Activated T-helper 17 cell treated with anti-CD3 and anti-CD28 coated beads, Interleukin-2, amount 50 U/mL, for 72 hours (primary cell): ENCODE measurements around the gene MRPL40. TPM values are rescaled to one million over a fixed set of nuclear protein-coding genes. Genes with fewer than 3 reads are reported as not detected.
A peak's percentile ranks its signal among the peaks of the same experiment; 100 is the strongest.

ENCODE experiments used
- ATAC-seq: fragments of 150-1000 bp; cut with Tn5 transposase; replicated peaks from 2 replicates; pipeline ENCODE4 v1.10.0; 2021; ENCODE audit warnings: mild to moderate bottlenecking, moderate library complexity
- H3K27ac Mint-ChIP-seq: one replicate; pipeline ENCODE4 v1.8.0; 2022; ENCODE audit warnings: mixed read lengths
- H3K27me3 Mint-ChIP-seq: one replicate; pipeline ENCODE4 v1.8.0; 2022; ENCODE audit warnings: mixed read lengths
- H3K36me3 Mint-ChIP-seq: one replicate; pipeline ENCODE4 v1.8.0; 2022; ENCODE audit warnings: low read depth, mild to moderate bottlenecking, mixed read lengths
- H3K4me1 Mint-ChIP-seq: one replicate; pipeline ENCODE4 v1.8.0; 2022; ENCODE audit warnings: mixed read lengths
- H3K4me3 Mint-ChIP-seq: one replicate; pipeline ENCODE4 v1.8.0; 2022; ENCODE audit warnings: mild to moderate bottlenecking, mixed read lengths
- H3K9me3 Mint-ChIP-seq: one replicate; pipeline ENCODE4 v1.8.0; 2022; ENCODE audit warnings: mixed read lengths
- total RNA-seq, 2 donors: library from RNA; stranded (reverse); gene quantifications; one replicate each; pipeline ENCODE4 v1.2.3, GENCODE V29; 2022

The MRPL40 gene
- total RNA-seq, 2 donors from 2014 or later: 11.8 to 25.7 TPM

DNA sequence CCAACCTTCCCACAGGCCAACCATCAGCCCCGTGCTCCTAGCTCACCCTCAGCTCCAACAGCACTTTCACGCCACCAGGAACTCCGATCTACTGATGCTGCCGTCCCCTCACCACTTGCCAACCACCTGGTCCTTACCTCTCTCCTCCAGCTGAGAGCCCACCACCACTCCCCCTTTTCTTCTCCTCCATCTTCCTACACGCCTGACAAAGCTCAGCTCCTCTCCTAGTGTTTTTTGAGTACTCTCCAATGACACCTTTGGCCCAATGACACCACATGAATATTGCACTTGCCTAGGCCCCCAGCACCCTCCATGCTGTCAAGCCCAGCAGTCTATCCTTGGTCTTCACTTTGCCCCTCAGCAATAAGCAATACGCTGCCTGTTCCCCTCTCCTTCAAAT, 31.5 kb upstream of the MRPL40 start:
- no peak overlapping the region for H3K4me3 Mint-ChIP-seq
- H3K27ac Mint-ChIP-seq: peak overlapping the region; percentile 5
- H3K4me1 Mint-ChIP-seq: no peaks in the 10 kb centered on the region
- no peaks in the 10 kb centered on the region for H3K27me3 Mint-ChIP-seq
- no peaks in the 10 kb centered on the region for H3K9me3 Mint-ChIP-seq
- no peak for ATAC-seq
- H3K36me3 Mint-ChIP-seq: peaks cover 95% of the 10 kb centered on the region

DNA sequence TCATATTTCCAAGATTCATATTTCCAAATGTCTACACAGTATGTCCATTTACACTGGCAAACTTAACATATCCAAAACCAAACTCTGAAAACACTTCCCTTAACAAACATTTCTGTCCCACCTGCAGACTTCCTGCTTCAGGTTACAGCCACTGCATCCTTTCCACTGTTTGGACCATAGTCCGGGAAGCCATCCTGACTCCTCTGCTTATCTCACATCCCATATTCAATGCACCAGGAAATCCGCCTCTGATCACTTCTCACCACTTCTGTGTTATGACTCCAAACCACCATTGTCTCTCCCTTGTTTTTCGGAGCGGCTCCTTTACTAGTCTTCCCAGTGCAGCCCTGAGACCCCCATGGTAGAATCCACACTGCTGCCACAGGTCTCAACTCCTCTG, 30.9 kb upstream of the MRPL40 start:
- peak overlapping the region; percentile 66 for H3K27ac Mint-ChIP-seq
- no peaks in the 10 kb centered on the region for H3K4me1 Mint-ChIP-seq
- no peak overlapping the region for H3K4me3 Mint-ChIP-seq
- peaks cover 95% of the 10 kb centered on the region for H3K36me3 Mint-ChIP-seq
- no peak for ATAC-seq
- no peaks in the 10 kb centered on the region for H3K27me3 Mint-ChIP-seq
- no peaks in the 10 kb centered on the region for H3K9me3 Mint-ChIP-seq

DNA sequence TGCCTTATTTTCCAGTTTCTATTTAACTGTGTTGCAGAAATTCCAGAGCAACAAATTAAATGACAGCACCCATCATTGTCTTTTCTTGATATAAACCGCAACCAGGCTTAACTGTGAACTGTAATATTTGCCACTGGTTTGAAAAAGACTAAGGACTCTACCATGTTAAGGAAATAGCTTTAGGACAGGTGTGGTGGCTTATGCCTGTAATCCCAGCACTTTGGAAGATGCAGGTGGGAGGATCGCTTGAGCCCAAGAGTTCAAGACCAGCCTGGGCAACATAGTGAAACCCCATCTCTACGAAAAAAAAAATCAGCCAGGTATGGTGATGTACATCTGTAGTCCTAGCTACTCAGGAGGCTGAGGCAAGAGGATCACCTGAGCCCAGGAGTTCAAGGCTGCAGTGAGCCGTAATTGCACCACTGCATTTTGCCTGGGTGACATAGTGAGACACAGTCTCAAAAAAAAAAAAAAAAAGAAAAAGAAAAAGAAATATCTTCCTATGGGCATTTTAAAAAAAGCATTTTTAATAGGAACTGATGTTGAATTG, 29.6 kb upstream of the MRPL40 start:
- H3K4me3 Mint-ChIP-seq: no peak overlapping the region
- no peaks in the 10 kb centered on the region for H3K9me3 Mint-ChIP-seq
- no peak for ATAC-seq
- H3K4me1 Mint-ChIP-seq: no peaks in the 10 kb centered on the region
- H3K36me3 Mint-ChIP-seq: peaks cover 95% of the 10 kb centered on the region
- no peak overlapping the region for H3K27ac Mint-ChIP-seq
- no peaks in the 10 kb centered on the region for H3K27me3 Mint-ChIP-seq

DNA sequence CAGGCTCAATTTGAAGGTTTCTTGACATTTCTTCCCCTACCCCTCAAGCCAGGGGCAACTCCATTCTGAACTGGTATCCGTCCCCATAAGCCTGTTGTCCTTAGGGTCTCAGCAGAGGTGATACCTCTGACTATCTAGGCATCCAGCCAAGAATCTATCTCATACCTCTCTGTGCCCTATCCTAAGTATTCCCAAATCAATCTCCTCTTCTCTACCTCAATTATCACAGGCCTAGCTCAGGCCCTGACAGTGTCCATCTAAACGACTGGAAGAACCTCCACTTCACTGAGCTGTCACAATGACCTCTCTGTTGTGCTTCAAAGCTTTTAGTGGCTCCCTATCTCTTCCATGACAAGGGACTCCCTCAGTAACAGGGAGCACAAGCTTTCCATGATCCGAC, 27.7 kb upstream of the MRPL40 start:
- Mint-ChIP-seq H3K27ac (peak overlapping the region; percentile 10), H3K9me3 (no peaks in the 10 kb centered on the region), H3K4me1 (no peaks in the 10 kb centered on the region), H3K27me3 (no peaks in the 10 kb centered on the region), H3K36me3 (peaks cover 96% of the 10 kb centered on the region), H3K4me3 (no peak overlapping the region)
- ATAC-seq: no peak

DNA sequence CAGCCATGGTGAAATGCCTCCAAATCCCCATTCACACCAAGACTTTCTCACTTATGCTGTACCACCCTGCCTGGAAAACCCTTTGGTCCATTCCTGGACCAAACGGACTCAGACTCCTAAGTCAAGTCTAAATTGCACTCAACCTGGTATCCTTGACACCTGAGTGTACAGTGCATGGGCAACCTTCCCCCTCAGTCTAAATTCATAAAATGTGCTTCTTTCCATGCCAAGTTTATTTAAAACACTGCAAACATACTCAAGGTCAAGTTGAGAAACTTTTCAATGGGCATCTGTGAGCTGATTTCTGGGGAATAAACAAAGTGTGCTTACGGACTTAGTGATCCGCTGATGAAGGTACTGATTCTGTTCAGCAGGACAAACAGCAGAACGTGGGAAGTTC, 27.2 kb upstream of the MRPL40 start:
- Mint-ChIP-seq H3K27ac (peak overlapping the region; percentile 10), H3K36me3 (peaks cover 99% of the 10 kb centered on the region)
- no peak for ATAC-seq

DNA sequence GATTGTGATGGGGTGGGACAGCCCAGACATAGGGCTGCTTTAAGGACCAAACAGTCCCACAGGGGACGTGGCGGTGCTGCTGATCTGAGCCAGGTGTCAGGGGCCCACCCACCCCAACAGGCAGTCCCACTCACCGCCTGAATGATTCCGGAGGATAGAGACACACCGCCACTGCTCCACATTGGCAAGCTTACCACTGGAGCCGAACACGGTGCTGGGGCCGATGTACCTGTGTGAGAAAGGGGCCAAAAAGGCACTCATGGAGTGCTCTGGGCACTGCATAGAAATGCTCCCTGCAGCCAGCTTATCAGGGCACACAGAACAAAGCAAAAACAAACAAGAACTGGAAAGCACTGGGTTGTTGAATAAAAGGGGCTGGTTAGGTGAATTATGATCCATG, 26.7 kb upstream of the MRPL40 start:
- Mint-ChIP-seq H3K4me3 (no peak overlapping the region), H3K36me3 (peaks cover 99% of the 10 kb centered on the region), H3K27ac (no peak overlapping the region), H3K27me3 (no peaks in the 10 kb centered on the region), H3K4me1 (no peaks in the 10 kb centered on the region), H3K9me3 (no peaks in the 10 kb centered on the region)
- no peak for ATAC-seq

More for the DNA sequence above, 27.2 kb upstream of the MRPL40 start:
- Mint-ChIP-seq H3K27me3 (no peaks in the 10 kb centered on the region), H3K4me1 (no peaks in the 10 kb centered on the region), H3K9me3 (no peaks in the 10 kb centered on the region), H3K4me3 (no peak overlapping the region)

DNA sequence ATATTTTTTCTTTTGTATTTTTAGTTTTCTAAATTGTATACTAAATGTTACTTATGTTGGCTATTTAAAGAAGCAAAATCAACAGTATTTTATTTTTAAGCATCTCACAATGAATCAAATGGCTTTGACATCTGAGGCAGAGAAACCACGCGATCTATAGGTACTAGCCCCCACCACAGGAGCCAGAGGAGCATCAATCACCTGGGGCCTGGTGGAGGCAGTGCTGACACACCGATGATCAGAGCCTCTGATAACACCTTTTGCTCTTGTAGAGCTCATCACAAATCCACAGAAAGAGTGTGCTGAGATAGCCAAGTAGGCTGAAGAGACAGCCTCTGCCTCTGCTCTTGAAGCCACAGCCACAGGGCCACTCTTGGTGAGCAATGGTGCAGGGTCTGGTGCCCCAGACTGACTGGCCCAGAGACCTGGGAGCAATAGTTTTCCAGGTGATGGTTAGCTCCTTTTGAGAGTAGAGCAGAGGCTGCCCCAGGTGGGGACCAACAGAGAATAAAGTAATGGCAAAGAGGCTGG, 26.0 kb upstream of the MRPL40 start:
- H3K9me3 Mint-ChIP-seq: no peaks in the 10 kb centered on the region
- peaks cover 99% of the 10 kb centered on the region for H3K36me3 Mint-ChIP-seq
- no peaks in the 10 kb centered on the region for H3K27me3 Mint-ChIP-seq
- H3K27ac Mint-ChIP-seq: no peak overlapping the region
- no peak overlapping the region for H3K4me3 Mint-ChIP-seq
- no peak for ATAC-seq
- H3K4me1 Mint-ChIP-seq: no peaks in the 10 kb centered on the region

DNA sequence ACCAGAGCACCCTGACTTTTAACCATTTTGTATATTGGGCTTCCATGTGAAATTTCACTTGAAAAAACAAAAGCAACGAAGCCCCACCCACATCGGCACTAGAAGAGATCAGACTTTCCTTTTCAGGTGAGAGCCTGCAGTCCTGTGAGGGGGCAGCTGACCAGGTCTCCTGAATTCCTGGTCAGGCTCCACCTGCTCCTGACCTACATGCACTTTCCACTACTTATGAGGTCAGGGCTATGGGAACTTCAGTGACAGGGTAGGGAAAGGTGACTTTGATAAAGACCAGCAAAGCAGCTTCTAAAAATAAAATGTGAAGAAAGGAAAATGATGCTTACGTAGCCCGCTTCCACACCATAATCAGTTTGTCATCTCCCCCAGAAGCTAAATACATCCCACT, 25.5 kb upstream of the MRPL40 start:
- H3K4me1 Mint-ChIP-seq: no peaks in the 10 kb centered on the region
- H3K27me3 Mint-ChIP-seq: no peaks in the 10 kb centered on the region
- H3K36me3 Mint-ChIP-seq: peaks cover 94% of the 10 kb centered on the region
- no peak for ATAC-seq
- no peak overlapping the region for H3K4me3 Mint-ChIP-seq
- H3K9me3 Mint-ChIP-seq: no peaks in the 10 kb centered on the region
- H3K27ac Mint-ChIP-seq: no peak overlapping the region

DNA sequence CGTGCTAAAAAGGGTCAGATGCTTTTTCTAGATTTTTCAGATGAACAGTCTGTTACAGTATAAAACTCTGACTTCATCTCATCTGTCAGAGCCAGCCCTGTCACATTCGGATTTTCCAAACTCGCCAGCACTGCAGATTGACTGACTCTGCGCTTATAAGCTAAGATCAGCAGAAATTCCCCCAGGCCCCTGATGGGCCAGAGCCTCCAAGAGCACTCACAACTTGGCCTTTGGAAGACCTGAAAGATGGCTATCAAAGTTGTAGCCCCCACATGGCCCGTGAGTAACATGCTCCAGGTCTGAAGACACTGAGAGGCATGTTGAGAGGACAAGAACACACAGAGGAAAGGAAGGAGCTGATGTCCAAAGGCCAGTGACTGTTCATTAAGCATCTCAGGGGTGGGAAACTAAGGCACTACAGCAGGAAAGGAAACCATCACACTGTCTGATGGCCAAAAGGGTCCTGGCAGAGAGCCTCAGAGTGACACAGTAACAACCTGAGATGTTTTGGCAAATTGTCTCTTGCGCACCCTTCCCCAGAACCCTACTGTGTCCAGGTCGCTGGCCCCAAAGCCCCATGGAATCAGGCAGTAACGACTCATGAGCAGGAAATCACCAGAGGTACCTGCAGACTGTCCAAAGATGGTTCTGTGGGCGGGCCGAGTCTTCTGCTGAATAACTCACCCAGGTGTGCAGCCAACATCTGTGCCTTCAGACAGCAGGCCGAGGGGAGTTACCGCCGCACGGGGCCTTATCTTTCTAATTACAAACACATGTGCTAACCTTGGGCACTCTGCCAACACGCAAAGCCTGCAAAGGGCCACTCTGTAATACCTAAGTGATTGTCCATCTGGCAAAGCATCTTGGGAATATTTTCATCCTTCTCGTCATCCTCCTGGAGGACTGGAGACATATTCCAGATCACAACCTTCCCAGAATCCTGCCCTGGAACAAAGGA, 24.4 kb upstream of the MRPL40 start:
- no peak overlapping the region for H3K27ac Mint-ChIP-seq

DNA sequence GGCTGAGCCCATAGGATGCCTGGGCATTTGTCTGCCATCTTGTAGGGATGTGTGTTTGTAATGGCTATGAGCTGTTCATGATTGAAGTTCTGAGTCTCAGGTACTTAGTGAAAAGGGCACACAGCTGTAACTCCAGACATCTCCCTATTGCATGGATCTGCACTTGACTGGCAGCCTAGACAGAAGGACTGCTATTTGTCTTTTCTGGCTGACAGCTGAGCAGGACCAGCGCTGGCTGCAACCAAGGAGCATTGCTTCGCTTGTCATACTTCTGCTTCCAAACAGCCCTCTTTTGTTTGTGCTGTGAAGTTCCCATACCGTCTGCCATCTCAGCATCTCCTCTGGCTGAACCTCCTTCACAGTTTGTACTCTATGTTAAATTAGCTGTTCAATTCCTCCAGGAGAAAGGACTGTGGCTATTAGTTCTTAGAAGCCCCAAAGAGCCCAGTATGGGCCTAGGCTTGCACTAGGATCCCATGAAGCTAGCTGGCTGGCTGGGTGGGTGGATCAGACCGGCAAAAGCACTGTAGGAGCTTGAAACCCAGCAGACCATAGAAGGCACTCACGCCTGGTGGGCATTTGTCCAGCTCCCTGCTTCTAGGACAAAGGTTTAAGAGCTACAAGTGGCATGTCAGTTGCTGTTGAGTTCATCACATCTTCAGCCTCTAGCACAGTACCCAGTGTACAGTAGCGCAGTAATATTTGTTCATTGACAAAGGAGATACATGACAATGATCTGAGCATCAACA, 21.2 kb upstream of the MRPL40 start:
- no peak for ATAC-seq
- Mint-ChIP-seq H3K36me3 (peaks cover 57% of the 10 kb centered on the region), H3K27me3 (no peaks in the 10 kb centered on the region), H3K27ac (peak overlapping the region; percentile 80), H3K9me3 (no peaks in the 10 kb centered on the region), H3K4me1 (peaks cover 17% of the 10 kb centered on the region), H3K4me3 (no peak overlapping the region)

More for the DNA sequence above, 24.4 kb upstream of the MRPL40 start:
- ATAC-seq: no peak
- H3K4me3 Mint-ChIP-seq: no peak overlapping the region
- peaks cover 6% of the 10 kb centered on the region for H3K4me1 Mint-ChIP-seq
- peaks cover 83% of the 10 kb centered on the region for H3K36me3 Mint-ChIP-seq
- no peaks in the 10 kb centered on the region for H3K9me3 Mint-ChIP-seq
- H3K27me3 Mint-ChIP-seq: no peaks in the 10 kb centered on the region

DNA sequence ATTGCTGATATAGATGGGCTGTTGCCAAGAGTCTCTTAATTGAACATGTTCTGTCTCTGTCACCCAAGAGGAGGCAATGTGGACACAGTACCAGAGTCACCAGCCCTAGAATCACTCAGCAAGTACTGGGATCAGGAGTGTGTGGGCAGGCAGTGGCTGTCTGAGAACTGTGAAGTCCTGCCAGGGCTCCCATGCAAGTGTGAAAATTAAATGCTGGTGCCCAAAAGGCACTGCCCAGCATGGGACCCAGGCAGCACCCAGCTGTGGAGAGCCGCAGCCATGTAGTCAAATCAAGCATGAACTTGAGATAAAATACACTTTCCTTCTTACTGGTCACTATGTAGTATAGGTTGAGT, 20.7 kb upstream of the MRPL40 start:
- peak overlapping the region; percentile 80 for H3K27ac Mint-ChIP-seq
- peaks cover 55% of the 10 kb centered on the region for H3K36me3 Mint-ChIP-seq
- peaks cover 17% of the 10 kb centered on the region for H3K4me1 Mint-ChIP-seq
- no peaks in the 10 kb centered on the region for H3K27me3 Mint-ChIP-seq
- H3K9me3 Mint-ChIP-seq: no peaks in the 10 kb centered on the region
- no peak overlapping the region for H3K4me3 Mint-ChIP-seq
- no peak for ATAC-seq

DNA sequence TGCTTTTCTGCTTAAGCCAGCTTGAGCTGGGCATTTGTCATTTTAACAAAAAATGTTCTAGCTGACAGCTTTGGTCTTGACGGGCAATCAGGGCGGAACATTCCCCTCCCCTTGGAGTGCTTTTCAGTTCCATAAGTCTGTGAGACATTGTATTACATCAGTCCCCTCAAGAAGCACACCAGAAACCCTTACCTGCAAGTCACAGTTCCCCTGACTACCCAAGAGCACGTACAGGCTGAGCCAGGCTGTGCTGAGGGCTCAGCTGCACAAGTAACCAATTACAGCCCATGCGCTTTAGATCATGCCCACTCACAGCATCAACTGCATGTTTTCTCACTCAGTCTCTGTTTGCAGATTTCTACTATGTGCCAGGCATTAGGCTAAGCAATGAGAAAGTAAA, 19.9 kb upstream of the MRPL40 start:
- H3K36me3 Mint-ChIP-seq: peaks cover 53% of the 10 kb centered on the region
- H3K27ac Mint-ChIP-seq: peak overlapping the region; percentile 66
- H3K27me3 Mint-ChIP-seq: no peaks in the 10 kb centered on the region
- H3K4me1 Mint-ChIP-seq: peaks cover 17% of the 10 kb centered on the region
- no peak overlapping the region for H3K4me3 Mint-ChIP-seq
- no peak for ATAC-seq
- no peaks in the 10 kb centered on the region for H3K9me3 Mint-ChIP-seq

DNA sequence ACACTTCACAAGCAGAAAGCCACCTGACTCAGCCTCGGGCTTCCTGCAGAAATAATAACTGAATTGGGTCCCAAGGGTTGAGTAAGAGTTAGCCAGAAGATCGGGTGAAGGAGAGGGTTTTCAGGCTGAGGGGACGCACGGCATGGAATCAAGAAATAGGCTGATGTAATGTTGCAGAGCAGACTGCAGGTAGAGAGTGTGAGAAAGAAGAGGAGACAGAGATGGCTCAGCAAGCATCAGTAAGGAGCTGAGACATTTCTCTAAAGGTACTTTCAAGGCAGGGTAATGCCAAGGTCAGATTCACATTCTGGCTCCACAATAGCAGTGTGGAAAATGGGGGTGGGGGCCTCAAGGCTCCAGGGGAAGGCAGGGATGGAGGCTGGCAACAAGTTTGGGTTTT, 19.4 kb upstream of the MRPL40 start:
- Mint-ChIP-seq H3K4me3 (no peak overlapping the region), H3K27me3 (no peaks in the 10 kb centered on the region), H3K9me3 (no peaks in the 10 kb centered on the region), H3K27ac (peak overlapping the region; percentile 66), H3K36me3 (peaks cover 49% of the 10 kb centered on the region), H3K4me1 (peaks cover 17% of the 10 kb centered on the region)
- ATAC-seq: no peak

DNA sequence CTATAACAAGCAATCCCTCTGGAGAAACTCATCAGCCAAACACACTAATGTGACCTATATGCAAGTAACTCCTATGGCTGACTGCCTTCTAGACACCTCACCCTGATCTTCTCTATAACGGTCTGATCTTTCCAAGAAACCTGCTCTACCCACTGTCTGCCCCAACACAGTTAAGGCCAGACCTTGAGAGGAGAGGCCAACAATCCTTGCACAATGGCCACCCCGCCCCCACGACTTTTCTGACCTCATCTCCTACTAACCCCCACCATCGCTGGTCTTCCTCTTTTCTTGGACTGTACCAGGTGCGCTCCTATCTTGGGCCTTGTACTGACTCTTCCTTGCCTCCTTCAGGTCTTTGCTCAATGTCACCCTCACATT, 13.3 kb upstream of the MRPL40 start:
- peaks cover 19% of the 10 kb centered on the region for H3K36me3 Mint-ChIP-seq
- peaks cover 47% of the 10 kb centered on the region for H3K4me1 Mint-ChIP-seq
- ATAC-seq: peak; percentile 25
- H3K4me3 Mint-ChIP-seq: peak overlapping the region; percentile 69
- peak overlapping the region; percentile 84 for H3K27ac Mint-ChIP-seq
- H3K27me3 Mint-ChIP-seq: no peaks in the 10 kb centered on the region
- H3K9me3 Mint-ChIP-seq: no peaks in the 10 kb centered on the region
